Endothelial cell (in vitro differentiated cells): Measurements from ENCODE around the gene CACNA2D3. TPM values are rescaled to one million over a fixed set of nuclear protein-coding genes. Genes with fewer than 3 reads are reported as not detected.

Source experiments
- DNase-seq: peaks from one replicate; pipeline ENCODE4 v3.0.0; 2021; ENCODE audit warnings: low spot score
- H3K27ac Mint-ChIP-seq: one replicate; pipeline ENCODE4 v1.8.0; 2021; ENCODE audit warnings: mixed read lengths, inconsistent platforms; ENCODE audit not compliant: unreplicated experiment
- H3K27me3 Mint-ChIP-seq: one replicate; pipeline ENCODE4 v1.8.0; 2021; ENCODE audit warnings: mild to moderate bottlenecking, moderate library complexity, mixed read lengths, inconsistent platforms; ENCODE audit not compliant: unreplicated experiment
- H3K36me3 Mint-ChIP-seq: one replicate; pipeline ENCODE4 v1.8.0; 2021; ENCODE audit warnings: mild to moderate bottlenecking, low read depth, mixed read lengths, inconsistent platforms; ENCODE audit not compliant: unreplicated experiment
- H3K4me1 Mint-ChIP-seq: one replicate; pipeline ENCODE4 v1.8.0; 2021; ENCODE audit warnings: mild to moderate bottlenecking, mixed read lengths, inconsistent platforms; ENCODE audit not compliant: unreplicated experiment
- H3K4me3 Mint-ChIP-seq: one replicate; pipeline ENCODE4 v1.8.0; 2021; ENCODE audit warnings: mild to moderate bottlenecking, mixed read lengths, inconsistent platforms; ENCODE audit not compliant: unreplicated experiment
- H3K9me3 Mint-ChIP-seq: one replicate; pipeline ENCODE4 v1.8.0; 2021; ENCODE audit warnings: mixed read lengths, inconsistent platforms; ENCODE audit not compliant: unreplicated experiment
- total RNA-seq: library from RNA; stranded (reverse); fragmentation: NEBNext Ultra II Directional; extraction: Animal tissue kit (Norgen Biotek cat#: 25700); gene quantifications from one replicate; pipeline ENCODE4 v1.2.1, GENCODE V29; 2021; ENCODE audit not compliant: unreplicated experiment
- TF ChIP-seq, protein P1 (sequence below): fragments of 200-600 bp; sonication (generic); IDR thresholded peaks from one replicate; pipeline ENCODE4 v1.5.0; 2021; ENCODE audit warnings: antibody characterized with exemption; ENCODE audit not compliant: unreplicated experiment

CACNA2D3 gene
- total RNA-seq, 1 donor from 2014 or later, result 0.46 TPM

DNA sequence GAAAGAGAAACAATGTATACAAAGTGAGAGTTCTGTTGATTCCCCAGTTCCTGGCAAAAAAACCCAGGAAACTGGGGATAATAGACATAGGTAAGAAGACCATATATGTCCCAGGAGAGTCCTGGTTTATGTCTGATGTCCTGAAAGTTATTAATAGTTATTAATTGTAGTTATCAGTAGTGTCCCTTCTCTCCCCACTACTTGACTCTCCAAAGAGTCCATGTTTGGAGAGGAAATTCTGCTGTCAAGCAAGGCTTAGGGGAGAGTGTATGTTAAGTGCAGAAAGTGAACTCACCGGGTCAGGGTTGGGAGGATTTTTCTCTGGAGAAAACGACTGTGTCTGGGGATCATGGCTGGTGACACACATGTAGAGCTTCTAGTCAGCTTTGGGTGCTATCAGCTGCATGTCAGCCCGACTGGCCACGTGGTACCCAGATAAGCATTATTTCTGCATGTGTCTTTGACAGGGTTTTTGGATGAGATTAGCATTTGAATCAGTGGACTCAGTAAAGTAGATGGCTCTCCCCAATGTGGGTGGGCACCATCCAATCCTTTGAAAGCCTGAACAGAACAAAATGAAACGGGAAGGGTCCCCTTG lies 80.4 kb downstream of the CACNA2D3 start:
- Mint-ChIP-seq H3K36me3 (no peaks in the 10 kb centered on the region), H3K9me3 (no peaks in the 10 kb centered on the region), H3K4me3 (no peak overlapping the region), H3K27me3 (peaks cover 2% of the 10 kb centered on the region), H3K4me1 (peaks cover 12% of the 10 kb centered on the region), H3K27ac (no peak overlapping the region)
- TF ChIP-seq, protein P1, sequence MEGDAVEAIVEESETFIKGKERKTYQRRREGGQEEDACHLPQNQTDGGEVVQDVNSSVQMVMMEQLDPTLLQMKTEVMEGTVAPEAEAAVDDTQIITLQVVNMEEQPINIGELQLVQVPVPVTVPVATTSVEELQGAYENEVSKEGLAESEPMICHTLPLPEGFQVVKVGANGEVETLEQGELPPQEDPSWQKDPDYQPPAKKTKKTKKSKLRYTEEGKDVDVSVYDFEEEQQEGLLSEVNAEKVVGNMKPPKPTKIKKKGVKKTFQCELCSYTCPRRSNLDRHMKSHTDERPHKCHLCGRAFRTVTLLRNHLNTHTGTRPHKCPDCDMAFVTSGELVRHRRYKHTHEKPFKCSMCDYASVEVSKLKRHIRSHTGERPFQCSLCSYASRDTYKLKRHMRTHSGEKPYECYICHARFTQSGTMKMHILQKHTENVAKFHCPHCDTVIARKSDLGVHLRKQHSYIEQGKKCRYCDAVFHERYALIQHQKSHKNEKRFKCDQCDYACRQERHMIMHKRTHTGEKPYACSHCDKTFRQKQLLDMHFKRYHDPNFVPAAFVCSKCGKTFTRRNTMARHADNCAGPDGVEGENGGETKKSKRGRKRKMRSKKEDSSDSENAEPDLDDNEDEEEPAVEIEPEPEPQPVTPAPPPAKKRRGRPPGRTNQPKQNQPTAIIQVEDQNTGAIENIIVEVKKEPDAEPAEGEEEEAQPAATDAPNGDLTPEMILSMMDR, result no peak
- DNase-seq, result no peak

DNA sequence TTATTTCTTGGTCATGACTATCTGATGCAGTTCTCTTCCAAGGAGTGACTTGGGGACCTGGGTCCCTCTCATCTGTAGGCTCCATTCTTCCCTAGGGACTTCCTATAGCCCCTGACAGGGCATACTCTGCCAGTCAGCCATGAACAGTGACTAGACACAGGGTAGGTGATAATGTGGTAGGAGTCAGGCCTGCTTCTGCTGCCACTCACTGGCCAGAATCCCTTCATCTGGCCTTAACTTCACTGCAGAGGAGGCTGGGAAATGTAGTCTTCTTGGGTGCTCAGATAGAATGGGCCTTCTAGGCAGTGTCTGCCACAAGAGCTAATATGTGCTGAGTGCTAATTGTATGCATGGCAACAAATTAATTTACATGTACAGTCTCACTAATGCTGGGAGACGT lies 84.5 kb downstream of the CACNA2D3 start:
- no peak for DNase-seq
- Mint-ChIP-seq H3K36me3 (no peaks in the 10 kb centered on the region), H3K4me3 (no peak overlapping the region), H3K27ac (no peak overlapping the region), H3K9me3 (no peaks in the 10 kb centered on the region), H3K4me1 (peaks cover 12% of the 10 kb centered on the region), H3K27me3 (peaks cover 2% of the 10 kb centered on the region)
- TF ChIP-seq, protein P1, result no peak

DNA sequence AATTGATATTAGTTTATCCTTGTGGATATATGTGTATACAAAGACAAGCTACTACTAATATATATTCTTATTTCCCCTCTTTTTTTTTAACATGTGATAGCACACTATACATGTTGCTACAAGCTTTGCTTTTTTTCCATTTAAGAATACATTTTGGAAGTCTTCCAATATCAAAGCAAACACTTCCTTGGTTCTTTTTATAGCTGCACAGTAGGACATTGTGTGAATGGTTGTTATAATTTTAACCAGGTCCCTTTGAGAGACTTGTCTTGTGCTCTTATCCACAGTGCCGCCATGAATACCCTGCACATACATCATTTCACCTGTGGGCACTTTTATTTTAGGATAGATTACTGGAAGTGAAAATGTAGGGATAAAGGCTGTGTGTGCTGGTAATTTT lies 88.7 kb downstream of the CACNA2D3 start:
- Mint-ChIP-seq H3K27me3 (peaks cover 2% of the 10 kb centered on the region), H3K36me3 (no peaks in the 10 kb centered on the region), H3K27ac (no peak overlapping the region), H3K4me3 (no peak overlapping the region), H3K9me3 (no peaks in the 10 kb centered on the region), H3K4me1 (peaks cover 12% of the 10 kb centered on the region)
- TF ChIP-seq, protein P1, result no peak
- no peak for DNase-seq

DNA sequence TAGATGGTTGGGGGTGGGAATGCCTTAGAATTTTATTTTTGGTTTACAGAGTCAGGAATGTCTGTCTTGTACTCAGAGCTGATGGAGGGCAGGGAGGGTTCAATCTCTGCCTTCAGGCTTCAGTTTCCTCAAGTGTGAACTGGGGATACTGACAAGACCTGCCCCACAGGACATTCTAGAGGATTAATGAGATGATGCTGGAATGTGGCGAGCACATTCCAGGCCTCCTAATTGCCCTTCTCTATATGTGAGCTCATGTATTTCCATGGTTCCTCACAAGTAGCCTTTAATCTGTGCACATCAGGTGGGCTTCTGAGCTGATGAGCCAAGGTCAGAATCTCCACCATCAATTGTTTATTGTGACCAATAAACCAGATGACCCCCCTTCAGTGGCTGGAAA lies 90.4 kb downstream of the CACNA2D3 start:
- no peaks in the 10 kb centered on the region for H3K36me3 Mint-ChIP-seq
- TF ChIP-seq, protein P1, result no peak
- DNase-seq, result no peak

DNA sequence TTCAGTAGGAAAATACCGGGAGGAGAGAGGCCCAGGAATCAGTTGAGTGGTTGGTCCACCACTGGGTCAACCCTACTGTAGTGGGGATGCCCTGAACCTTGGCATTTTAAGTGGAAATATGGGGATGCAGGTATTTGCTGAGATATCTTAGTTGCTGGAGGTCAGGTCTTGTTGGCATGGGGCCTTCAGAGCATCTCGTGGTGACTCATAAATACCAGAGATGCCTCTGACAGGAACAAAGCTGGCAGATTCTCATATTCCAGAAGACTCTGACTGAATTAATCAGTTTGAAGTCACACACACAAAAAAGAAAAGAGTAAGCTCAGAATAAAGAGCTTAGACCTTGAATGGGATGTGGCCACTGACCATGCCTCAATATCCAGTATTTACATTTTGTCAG lies 91.6 kb downstream of the CACNA2D3 start:
- Mint-ChIP-seq H3K27me3 (no peaks in the 10 kb centered on the region), H3K9me3 (no peaks in the 10 kb centered on the region), H3K4me3 (no peak overlapping the region), H3K27ac (no peak overlapping the region), H3K4me1 (no peaks in the 10 kb centered on the region), H3K36me3 (no peaks in the 10 kb centered on the region)
- TF ChIP-seq, protein P1, result no peak
- DNase-seq, result no peak

More for the DNA sequence above, 90.4 kb downstream of the CACNA2D3 start:
- H3K27me3 Mint-ChIP-seq, result no peaks in the 10 kb centered on the region
- no peak overlapping the region for H3K27ac Mint-ChIP-seq
- H3K4me3 Mint-ChIP-seq, result no peak overlapping the region
- no peaks in the 10 kb centered on the region for H3K9me3 Mint-ChIP-seq
- no peaks in the 10 kb centered on the region for H3K4me1 Mint-ChIP-seq
